ENCODE results near the gene LILRB5. TPM values are rescaled to one million over a fixed set of nuclear protein-coding genes. Genes with fewer than 3 reads are reported as not detected.
"Not testable (repeated sequence)": the region's sequence is repeated elsewhere in the genome, so short reads cannot be mapped to it uniquely, and the experiment has no call there.

Gene LILRB5
- total and polyA plus RNA-seq, 9 donors, result 1.8 to 10.6 (median 3.1) TPM

DNA sequence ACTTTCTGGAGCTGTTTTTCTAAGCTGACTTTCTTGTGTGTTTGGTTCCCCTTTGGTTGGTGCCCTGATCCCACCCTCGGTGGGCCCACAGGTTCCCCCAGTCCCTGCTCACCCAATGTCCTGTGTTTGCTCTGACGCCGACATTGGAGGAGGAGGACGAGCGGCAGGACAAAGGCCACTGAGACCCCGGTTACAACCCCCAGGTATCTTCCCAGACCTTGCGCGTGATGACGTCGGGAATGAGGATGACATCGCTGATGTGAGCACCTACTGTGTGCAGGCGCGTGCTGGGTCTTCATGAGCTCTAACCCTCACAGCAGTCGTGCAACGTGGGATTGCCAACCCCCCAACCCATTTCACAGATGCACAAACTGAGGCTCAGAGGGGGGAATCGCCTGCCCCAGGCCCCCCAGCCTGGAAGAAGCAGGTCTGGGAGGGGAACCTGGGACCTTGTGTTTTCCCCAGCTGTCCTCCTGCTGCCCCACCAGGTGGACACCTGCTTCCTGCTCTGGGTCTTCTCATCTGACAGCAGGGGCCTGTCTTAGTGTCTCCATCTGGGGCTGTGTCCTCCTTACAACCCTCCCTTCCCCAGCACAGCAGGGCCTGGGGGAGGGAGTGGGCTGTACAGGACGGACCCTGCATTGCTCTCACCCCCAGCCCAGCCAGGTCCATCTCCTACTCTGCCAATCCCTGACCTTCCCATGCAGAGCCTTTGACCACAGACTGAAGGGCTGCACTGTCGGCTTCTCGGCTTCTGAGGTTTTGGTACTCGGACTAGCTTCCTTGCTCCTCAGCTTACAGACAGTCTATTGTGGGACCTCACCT lies 9.8 kb downstream of the LILRB5 start:
- Histone ChIP-seq H3K27me3 (no peaks in the 10 kb centered on the region), H3K36me3 (no peaks in the 10 kb centered on the region), H3K4me3 (no peak overlapping the region), H3K4me1 (ENCODE audit: insufficient read depth) (no peaks in the 10 kb centered on the region), H3K27ac (no peak overlapping the region), H3K9me3 (no peaks in the 10 kb centered on the region)
- WGBS, 3 donors, result 78 to 81% (median 80%) methylated on average over 20 of the region's 20 CpGs
- no peak for TF ChIP-seq EP300 (IDR thresholded peaks at IDR 0.05)
- TF ChIP-seq POLR2A (IDR thresholded peaks at IDR 0.05), result no peak
- no peak for TF ChIP-seq CTCF (IDR thresholded peaks at IDR 0.05)
- intact Hi-C loops (cut with DNase I), result no loop called here
- DNase-seq, result no peak

DNA sequence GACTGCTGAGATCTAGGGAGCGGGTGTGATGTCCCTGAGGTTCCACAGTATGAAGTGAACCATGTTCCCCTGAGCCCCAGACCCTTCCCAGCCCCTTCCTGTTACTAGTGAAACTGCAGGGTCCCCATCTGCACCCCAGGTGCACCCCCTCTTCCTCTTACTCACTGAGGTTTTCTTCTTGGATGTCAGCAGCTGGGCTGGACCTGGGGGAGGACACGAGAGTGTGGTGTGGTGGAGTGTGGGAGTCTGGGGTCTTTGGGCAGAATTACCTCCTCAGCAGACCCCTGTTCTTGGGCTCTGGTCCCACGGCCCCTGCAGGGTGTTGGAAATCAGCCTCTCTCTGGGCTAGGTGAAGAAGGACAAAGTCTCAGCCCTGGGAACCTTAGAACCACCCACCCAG lies 11.1 kb downstream of the LILRB5 start:
- 49 to 59% (median 55%) methylated on average over 3 of the region's 3 CpGs for WGBS, 3 donors
- no peak for TF ChIP-seq POLR2A (IDR thresholded peaks at IDR 0.05)
- Histone ChIP-seq H3K4me3 (no peak overlapping the region), H3K36me3 (no peaks in the 10 kb centered on the region), H3K4me1 (ENCODE audit: insufficient read depth) (no peaks in the 10 kb centered on the region), H3K9me3 (no peaks in the 10 kb centered on the region), H3K27ac (no peak overlapping the region), H3K27me3 (no peaks in the 10 kb centered on the region)
- intact Hi-C loops (cut with DNase I), result no loop called here
- no peak for DNase-seq

DNA sequence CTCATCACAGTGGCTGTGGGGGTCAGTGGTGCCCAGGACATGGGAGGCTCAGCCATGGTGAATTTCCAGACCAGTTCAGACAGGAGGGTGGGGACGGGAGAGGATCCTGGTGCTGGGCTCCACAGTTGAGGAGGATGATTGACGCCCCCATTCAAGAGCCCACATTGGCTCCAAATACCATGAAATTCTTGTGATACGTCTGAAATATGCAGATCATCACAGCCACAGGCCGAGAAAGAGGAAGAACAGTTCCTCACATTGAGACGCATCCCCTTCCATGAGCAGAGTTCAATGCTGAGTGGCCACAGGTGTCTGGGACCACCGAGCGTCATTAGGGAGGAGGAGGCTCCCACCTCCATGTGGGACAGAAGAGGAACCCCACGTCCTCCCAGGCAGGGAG lies 13.3 kb downstream of the LILRB5 start:
- intact Hi-C loops (cut with DNase I); H3K27me3 ChIP-seq; DNase-seq; H3K4me1 ChIP-seq (ENCODE audit: insufficient read depth); H3K27ac ChIP-seq; H3K4me3 ChIP-seq; H3K36me3 ChIP-seq; H3K9me3 ChIP-seq: not testable (repeated sequence)
- 52% methylated on average over 5 of the region's 8 CpGs; no CpG with 5 or more reads in 2 of the 3 donors for WGBS, 3 donors

DNA sequence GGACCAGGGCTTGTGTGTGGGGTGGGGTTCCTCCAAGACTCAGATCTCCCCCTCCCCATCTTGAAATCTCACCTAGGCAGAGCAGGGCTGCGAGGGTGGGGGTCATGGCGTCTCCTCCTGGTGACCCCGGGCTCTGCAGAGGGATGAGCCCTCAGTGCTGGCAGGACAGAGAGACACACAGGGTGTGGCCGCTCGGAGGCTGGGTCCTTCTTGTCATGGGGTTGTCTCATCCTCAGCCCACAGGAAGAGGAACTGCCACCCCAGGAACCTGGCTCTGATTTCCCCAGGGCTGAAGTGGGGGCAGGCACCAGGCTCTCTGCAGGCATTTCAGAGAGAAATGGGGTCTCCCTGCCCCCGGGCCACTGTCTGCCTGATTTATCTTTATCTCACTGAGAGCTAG lies 14.4 kb downstream of the LILRB5 start, which contains the start of gene LILRA6:
Gene LILRA6, minus strand, starts transcription at position 145 of the 400 bp plus-strand sequence.
- H3K36me3 ChIP-seq; DNase-seq; H3K27me3 ChIP-seq; H3K9me3 ChIP-seq; intact Hi-C loops (cut with DNase I); H3K27ac ChIP-seq; H3K4me1 ChIP-seq (ENCODE audit: insufficient read depth); H3K4me3 ChIP-seq: not testable (repeated sequence)
- WGBS, 3 donors, result 0 to 73% methylated on average over 1 to 2 of the region's 6 CpGs; no CpG with 5 or more reads in 1 of the 3 donors

DNA sequence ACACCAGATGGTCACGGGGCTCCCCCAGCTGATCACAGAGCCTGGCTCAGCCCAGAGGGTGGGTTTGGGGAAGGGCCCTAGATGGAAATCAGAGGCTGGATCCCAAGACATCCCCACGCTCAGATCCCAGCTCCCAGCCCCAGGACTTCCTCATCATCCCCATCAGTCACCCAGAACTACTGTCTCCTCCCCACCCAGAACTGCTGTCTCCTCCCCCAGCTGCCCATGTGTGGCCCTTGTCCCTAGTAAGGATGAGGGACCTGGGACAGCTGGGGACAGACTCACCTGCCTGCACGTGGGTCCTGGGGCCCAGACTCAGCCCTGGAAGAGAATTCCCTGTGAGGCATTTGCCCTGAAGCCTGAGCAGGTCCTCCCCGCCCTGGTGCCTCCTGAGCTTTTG lies 14.8 kb downstream of the LILRB5 start:
- H3K4me3 ChIP-seq; DNase-seq; H3K36me3 ChIP-seq; H3K27ac ChIP-seq; intact Hi-C loops (cut with DNase I); H3K9me3 ChIP-seq; H3K27me3 ChIP-seq; H3K4me1 ChIP-seq (ENCODE audit: insufficient read depth): not testable (repeated sequence)
- WGBS, 3 donors, result 30% methylated on average over 2 of the region's 4 CpGs; no CpG with 5 or more reads in 2 of the 3 donors

GRCh38 chr19:54240372-54241336 lies 16.4 kb downstream of the LILRB5 start:
- DNase-seq; H3K36me3 ChIP-seq; H3K4me1 ChIP-seq (ENCODE audit: insufficient read depth); H3K4me3 ChIP-seq; H3K9me3 ChIP-seq; H3K27ac ChIP-seq; intact Hi-C loops (cut with DNase I); H3K27me3 ChIP-seq: not testable (repeated sequence)
- WGBS, 3 donors, result 54 to 69% (median 60%) methylated on average over 12 to 16 of the region's 22 CpGs

DNA sequence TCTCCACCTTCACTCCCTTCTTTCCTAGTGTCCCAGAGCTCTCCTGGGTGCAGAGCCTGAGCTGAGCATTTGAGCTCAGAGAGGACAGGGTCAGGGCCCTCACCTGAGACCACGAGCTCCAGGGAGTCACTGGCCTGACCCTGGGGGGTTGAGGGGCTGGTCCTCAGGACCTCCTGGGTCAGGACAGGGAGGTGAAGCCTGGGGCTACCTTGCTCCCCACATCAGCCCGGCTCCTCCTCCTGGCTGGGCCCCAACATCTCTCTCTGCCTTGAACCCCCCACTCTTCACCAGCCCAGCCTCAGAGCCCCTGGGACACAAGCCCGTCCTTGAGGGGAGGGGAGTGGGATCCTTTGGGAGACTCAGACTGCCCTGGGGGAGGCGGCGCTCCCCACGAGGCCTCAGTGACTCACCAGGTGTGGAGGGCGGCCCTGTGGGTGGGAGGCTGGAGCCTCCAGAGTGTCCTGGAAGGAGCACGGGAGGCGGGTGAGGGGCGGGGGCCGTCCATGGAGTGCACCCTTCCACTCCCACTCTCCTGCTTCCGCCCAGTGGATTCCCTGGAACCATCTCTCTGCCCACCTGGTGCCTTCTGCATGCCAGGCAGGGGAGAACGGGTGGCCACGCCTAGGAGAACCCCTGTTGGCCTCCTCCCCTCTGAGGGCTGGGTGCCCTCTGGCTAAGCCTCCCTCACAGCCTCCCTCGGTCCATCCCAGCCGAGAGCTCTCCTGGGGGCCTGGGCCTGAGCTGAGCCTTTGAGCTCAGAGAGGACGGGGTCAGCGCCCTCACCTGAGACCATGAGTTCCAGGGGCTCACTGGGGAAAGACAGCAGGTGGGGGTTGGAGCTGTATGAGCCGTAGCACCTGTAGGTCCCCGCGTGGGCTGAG lies 17.3 kb downstream of the LILRB5 start:
- intact Hi-C loops (cut with DNase I), result loop anchor here in 3 of 4 donors (2.0 to 10.0 kb wide), 3 partner anchors 17 to 65 kb away; partner anchors contain the start of genes LILRB3 (in 1 of the 3) and TMC4 (in 1 of the 3)
- not testable (repeated sequence) for H3K36me3 ChIP-seq; H3K4me1 ChIP-seq (ENCODE audit: insufficient read depth); H3K27me3 ChIP-seq; H3K9me3 ChIP-seq; H3K27ac ChIP-seq; H3K4me3 ChIP-seq; DNase-seq
- WGBS, 3 donors, result 41 to 46% (median 45%) methylated on average over 8 to 16 of the region's 21 CpGs
